HG02763 (cell line): ENCODE results near the gene NCKAP5.

Source experiments
- ATAC-seq: cut with Tn5 transposase; IDR thresholded peaks from one replicate; pipeline ENCODE4 v1.9.1; 2021; ENCODE audit warnings: mild to moderate bottlenecking, moderate library complexity; ENCODE audit not compliant: unreplicated experiment

Gene NCKAP5

DNA sequence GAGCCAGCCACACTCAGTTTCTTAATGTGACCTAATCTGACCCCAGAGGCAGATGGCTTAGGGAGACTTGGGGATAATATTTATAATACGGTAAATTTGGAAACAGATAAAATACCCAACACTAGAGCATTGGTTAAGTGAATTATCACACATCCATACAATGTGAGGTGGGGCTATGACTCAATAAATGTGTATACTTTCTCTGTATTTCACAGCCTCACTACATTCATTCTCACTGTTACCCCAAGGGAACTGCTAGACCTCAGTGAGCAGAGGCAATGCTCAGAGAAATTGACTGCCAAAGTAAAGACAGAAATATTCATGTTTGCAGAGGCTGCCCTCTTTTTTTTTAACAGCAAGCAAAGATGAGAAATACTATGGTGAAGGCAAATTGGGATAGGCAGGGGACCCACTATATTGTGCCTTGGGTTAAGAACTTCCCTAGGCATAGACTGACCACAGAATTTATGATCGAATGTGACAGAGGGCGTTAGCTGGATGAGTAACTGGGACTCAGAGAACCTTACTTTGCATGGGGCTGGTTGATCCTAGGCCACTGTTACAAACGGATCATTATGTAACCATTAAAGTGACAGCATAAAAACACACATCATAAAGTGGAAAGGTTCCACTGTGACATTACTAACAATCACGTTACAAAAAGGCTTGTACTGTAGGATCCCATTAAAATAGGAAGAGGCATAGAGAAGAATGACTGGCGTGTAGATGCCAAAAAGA lies 652.3 kb downstream of the NCKAP5 start:
- no peak for ATAC-seq

GRCh38 chr2:132911726-132912724 lies 656.2 kb downstream of the NCKAP5 start:
- ATAC-seq = no peak

DNA sequence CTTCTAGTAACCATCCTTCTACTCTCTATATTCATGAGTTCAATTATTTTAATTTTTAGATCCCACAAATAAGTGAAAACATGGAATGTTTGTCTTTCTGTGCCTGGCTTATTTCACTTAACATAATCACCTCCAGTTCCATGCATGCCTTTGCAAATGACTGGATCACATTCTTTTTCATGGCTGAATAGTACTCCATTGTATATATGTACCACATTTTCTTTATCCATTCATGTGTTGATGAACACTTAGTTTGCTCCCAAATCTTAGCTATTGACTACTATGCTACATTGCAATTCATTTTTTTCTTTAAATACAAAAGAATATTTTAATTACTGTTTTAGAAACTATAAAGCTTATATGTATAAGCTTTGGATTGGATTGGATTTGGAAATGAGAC lies 657.8 kb downstream of the NCKAP5 start:
- no peak for ATAC-seq

DNA sequence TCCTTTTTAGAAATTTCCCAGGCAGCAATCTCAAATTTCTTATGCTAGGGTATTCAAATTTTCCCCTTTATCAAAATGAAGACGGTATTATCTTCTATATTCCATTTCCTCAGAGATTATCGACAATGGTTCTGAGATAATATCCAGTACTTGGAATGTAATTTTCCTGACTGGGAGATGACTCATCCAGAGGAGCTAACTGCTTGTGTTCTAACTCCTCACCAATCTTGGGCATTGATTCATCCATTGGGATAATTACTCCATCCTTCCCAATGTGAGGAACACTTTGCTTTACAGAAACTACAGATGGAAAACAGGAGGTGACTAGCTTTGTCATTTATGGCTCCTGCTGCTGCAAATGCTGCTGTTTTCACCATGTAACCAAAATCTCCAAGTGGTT lies 658.8 kb downstream of the NCKAP5 start:
- no peak for ATAC-seq

GRCh38 chr2:132904142-132904842 lies 664.0 kb downstream of the NCKAP5 start:
- ATAC-seq = no peak

DNA sequence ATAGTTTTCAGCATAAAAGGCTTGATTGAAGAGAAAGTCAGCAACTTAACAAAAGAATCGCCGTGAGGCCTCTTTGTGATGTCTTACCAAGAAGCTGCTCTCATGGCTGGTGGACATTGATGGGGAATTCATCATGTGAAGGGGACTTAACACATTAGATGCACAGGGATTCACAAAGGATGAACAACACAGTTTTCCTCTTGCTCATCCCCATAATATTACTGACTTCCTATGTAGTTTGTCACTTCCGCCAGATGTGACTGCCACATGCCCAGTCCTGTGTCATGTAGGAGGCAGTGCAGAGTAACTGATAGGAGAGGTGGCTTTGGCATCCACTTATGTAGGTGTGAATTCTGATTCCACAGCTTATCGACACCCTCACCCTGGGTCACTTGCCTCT lies 665.6 kb downstream of the NCKAP5 start:
- no peak for ATAC-seq

DNA sequence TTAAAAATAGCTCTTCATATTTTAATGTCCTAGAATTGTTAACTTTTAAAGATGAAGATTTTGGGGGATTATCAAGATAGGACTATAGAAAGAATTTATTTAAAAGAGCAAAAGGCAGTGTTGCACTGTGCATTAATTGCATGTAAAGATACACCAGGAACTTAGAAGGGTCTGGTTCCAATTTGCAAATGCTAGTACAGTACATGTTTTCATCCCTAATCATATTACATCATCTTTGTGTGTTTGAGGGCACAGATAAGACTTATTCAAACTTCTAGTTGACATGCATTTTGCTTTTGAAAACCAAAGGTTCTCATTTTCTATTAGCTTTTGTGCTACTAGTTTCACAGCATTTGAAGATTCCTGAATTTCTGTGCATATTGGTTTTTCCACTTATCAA lies 666.6 kb downstream of the NCKAP5 start:
- no peak for ATAC-seq

DNA sequence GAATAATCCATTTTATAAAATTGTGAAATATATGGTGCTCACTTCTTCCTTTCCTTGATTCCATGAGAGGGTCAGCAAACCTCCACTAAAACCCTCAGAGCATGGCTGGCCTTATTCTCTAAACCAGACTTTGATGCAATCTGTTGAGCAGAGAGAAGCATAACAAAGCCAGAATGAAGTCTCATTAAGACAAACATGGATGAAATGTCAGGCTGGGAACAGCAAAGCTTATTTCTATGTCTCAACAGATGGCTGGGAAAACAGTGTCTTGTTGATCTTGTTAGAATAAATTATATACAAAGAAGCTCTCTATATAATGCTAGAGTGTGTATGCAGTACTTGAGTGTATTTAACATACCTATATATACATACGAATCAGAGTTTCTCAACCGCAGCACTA lies 671.2 kb downstream of the NCKAP5 start:
- no peak for ATAC-seq

- ATAC-seq = no peak
These were observed 672.2 kb downstream of the NCKAP5 start for GRCh38 chr2:132896073-132896472.

GRCh38 chr2:132891498-132891897 lies 676.8 kb downstream of the NCKAP5 start:
- no peak for ATAC-seq

GRCh38 chr2:132886574-132886973 lies 681.7 kb downstream of the NCKAP5 start:
- no peak for ATAC-seq

DNA sequence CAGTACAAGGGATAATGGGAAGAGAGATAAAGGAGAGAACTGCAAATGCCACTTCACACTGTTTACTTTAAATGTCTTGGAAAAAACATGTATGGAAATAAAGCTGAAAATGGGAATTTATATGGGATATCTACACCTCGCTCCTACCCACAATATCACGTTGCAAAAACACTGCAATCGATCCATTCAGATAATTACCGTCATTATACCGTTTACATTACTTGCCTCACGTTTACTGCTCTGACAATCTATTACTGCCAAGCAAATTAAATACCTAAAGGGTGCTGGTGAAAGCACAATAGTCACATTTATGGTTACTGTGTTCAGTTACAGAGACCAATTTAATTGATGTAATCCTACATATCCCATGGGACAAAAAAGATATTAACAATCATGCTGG lies 683.6 kb downstream of the NCKAP5 start:
- ATAC-seq = no peak

GRCh38 chr2:132884292-132884691 lies 684.0 kb downstream of the NCKAP5 start:
- no peak for ATAC-seq

DNA sequence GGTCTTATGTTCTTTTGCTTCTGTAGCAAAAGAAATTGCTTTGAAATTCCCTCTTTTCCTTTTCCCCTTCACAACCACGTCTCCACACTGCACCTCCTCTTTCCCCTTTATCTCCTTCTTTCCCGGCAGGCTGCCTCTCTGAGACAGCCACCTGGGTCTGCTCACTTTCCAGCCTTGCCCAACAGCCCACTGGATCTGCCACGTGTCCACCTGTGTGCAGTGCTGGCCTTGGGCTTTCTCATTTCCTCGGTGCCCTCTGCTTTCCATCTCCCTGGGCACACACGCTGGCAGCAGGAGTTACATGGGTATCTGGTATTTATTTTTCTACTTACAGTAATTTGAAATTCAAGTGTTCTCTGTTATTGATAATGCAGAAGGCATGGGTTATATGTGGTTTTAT lies 684.8 kb downstream of the NCKAP5 start:
- no peak for ATAC-seq

- no peak for ATAC-seq
These were observed 686.7 kb downstream of the NCKAP5 start for GRCh38 chr2:132881546-132881945.

DNA sequence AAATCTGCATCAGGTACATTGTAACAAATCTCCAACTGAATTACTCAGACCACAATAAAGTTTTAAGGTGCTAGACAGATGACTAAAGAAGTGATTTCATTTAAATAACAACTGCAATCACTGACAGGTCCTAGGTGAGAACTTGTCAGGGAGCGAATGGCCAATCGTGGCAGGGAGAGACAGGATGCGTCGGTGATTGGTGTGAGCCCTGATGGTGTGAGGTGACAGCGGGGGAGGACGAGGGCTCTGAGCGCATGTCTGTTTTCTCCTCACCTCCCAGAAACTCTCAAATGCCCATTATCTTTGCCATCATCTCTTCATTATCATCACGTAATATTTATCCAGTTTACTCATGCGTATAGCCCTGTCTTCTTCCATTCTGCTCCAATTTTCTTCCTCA lies 690.3 kb downstream of the NCKAP5 start:
- no peak for ATAC-seq

DNA sequence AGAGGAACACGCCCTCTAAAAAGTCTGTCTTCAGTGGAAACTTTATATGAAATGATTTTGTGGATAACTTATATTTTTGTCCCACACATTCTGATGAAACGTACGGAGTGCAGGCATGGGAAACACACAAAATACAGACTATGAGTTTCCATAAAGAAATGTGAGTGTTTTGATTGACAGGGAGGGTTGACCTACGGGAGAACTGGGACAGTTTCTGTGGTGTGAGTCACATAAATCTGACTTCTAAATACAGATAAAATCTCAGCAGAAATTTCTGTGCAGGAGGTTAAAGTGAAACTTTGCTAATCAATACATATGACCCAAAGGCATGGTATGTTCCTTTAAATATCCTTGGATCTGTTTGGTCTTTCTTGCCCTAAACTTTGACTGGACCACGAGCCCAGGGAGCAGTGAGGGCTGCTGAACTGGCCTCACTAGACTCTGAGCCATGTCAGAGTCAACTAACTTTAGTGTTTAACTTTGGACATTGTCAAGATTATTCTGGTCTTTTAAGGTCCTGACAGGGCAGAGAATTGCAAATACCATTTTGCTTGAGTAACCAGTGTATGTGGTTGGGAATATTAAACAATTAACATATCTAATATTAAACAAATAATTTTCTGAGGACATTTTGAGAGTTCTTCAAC lies 691.4 kb downstream of the NCKAP5 start:
- no peak for ATAC-seq

- ATAC-seq = no peak
These were observed 693.1 kb downstream of the NCKAP5 start for GRCh38 chr2:132875193-132875592.

DNA sequence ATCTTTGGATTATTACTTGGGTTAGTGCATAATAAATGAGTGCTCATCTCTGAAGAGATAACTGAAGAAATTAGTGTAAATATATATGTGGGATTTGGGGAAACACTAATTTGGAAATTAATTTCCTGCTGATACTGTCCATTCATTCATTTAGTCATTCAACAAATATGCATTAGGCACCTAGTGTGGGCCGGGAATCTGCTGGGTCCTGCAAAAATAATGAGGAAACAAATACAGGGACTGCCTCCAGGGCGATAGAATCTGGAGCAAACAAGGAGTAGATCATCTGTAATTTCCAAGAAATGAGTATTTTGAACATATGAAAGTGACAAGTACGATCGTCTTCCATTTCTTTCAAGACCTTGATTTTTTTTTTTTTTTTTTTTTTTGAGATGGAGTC lies 694.5 kb downstream of the NCKAP5 start:
- no peak for ATAC-seq

- ATAC-seq = no peak
These were observed 696.4 kb downstream of the NCKAP5 start for GRCh38 chr2:132871831-132872230.

DNA sequence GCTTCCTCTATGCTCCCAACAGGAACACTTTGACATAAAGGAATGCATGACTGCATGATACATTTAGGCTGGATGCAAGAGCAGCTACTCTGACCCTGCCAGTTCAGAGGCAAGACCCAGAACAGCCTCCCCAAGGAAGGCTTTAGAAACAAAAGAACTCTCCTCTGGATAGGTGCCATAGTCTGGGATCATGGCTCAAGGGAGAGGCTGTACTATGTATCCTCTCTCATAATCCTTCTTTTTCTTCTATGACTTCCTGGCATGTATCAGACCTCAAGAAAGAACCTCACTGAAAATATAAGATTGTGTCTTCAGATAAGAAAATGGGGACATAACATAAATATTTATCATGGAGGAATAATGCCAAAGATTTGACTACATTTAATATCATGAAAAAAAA lies 704.3 kb downstream of the NCKAP5 start:
- ATAC-seq = no peak
